ENCODE measurements around the gene CAMK2G.
"Not testable (repeated sequence)": the region's sequence is repeated elsewhere in the genome, so short reads cannot be mapped to it uniquely, and the experiment has no call there.

CAMK2G gene

DNA sequence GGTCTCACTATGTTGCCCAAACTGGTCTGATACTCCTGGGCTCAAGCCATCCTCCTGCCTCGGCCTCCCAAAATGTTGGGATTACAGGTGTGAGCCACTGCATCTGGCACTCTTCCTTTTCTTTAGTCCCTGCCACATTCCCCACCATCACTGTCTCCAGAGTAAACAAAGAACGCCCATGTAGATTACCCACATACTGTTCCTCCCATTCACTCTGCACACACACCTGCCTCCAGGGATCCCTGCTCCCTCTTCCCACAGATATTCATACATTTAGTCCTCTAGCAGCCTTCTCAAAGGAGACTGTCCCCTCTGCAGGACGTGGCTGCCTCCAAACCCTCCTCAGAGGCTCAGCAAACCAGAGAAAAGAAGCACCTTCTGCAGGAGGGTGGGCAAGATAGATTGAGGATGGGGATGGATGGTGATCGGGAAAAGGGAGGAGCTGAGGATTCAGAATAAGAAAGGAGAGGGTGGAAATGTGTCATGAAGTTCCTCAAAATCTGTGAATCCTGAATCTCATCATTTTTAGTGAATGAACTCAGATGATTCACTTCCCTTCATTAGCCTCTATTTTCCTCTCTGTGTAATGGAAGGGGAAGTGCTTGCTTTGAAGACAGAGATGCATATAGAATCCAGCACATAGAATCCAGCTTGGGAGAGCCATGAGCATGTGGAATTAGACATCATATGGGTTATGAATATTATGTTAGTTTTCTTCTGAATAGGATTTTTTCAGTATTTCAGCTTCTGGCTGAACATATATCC is 31.1 kb upstream of the CAMK2G start:
- DNase-seq (ENCODE audit: extremely low spot score, insufficient read length, low read depth) (no peak), FAIRE-seq (no peak)

DNA sequence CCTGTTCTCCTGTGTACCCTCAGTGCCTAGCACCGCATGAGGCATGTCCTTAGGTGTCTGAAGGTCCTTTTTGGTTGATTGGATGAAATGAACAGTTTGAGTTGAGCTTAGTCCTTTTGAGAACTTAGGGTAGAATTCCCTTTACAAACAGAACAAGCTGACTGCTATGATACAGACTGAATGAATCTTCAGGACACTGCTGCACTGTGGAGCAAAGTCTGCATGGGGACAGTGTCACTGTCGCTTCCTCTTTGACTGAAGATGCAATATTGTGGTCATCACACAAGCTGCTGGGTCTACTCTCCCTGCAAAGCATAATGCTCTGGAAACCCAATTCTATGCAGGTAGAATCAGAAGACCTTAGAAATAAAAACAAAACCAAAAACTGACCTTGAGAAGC is 28.0 kb upstream of the CAMK2G start:
- FAIRE-seq, result no peak
- no peak for DNase-seq (ENCODE audit: extremely low spot score, insufficient read length, low read depth)

DNA sequence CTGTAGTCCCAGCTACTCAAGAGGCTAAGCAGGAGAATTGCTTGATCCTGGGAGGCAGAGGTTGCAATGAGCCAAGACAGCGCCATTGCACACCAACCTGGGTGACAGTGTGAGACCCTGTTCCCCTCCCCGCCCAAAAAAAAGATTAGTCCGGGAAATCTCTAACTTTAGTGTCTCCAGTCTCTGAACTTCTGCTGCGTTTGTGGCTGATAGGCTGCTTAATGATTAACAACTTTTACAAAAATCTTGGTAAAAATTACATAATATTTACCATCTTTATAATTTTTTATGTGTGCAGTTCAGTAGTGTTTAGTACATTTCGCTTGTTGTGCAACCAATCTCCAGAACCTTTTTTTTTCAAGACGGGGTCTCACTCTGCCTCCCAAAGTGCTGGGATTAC is 26.9 kb upstream of the CAMK2G start:
- FAIRE-seq (no peak), DNase-seq (ENCODE audit: extremely low spot score, insufficient read length, low read depth) (no peak)

DNA sequence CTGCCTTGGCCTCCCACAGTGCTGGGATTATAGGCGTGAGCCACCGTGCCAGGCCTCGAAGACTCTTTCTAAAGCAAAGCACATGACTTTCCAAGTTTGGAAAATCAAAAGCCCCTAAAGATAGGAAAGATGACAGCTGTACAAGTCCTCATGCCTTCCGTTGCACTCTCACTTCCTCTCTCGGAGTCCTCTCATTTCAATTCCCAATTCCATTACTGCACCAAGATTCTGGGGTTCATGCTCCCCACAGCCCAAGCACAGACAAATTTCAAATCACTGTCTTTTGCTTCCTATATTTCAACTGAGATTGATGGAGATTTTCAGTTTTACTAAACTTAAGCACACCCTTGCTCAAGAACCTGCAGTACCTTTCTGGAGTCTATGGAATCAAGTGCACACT is 25.7 kb upstream of the CAMK2G start:
- DNase-seq (ENCODE audit: extremely low spot score, insufficient read length, low read depth), result no peak
- FAIRE-seq, result no peak

DNA sequence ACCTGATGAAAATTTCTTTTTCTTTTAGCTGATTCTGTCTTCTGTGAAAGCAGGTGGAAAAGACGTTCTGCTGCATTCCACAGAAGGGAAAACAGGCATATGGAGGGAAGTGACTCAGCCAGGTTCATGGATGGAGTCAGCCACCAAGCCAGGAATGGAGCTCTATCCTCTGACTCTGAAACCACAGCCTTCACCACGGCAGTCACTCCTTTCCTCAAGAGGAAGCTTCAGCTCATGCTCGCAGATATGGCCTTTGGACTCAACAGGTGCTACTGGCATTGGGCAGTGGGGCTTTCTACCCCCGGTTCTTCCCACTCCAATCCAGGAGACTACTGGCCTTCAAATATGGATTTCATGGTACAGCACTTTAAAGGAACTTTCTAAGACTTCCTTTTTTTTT is 25.1 kb upstream of the CAMK2G start:
- no peak for DNase-seq (ENCODE audit: extremely low spot score, insufficient read length, low read depth)
- no peak for FAIRE-seq

DNA sequence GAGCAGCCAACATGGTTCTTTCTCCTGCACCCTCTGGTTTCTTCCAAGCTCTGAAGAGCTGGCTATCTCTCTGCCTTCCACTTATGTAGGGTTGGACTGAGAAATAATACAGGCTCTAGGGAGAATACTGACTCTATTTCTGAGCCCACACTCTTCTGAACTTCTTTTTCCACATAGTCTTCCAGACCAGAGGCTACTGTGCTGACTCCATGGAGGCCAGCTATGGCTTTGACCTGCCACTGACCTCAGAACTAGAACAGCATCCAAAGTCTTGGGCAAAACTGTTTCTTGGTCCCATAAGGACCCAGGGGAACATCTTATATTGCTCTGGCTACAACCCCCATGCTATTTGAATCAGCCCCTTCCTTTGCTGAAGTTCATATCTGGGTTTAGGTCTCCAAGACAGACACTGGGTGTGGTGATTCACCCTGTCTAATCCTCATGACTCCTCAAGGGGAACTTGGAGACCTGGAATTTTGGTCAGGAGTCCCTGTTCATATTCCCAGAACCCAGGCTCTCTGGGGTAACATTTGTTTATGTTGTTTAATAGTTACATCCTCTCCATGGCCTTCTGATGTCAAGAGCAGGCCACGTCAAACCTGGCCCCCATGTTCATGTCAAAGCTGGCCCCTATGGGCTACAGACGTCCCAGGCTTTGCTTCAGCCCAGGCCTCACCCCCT is 24.5 kb upstream of the CAMK2G start:
- DNase-seq (ENCODE audit: extremely low spot score, insufficient read length, low read depth), result no peak

DNA sequence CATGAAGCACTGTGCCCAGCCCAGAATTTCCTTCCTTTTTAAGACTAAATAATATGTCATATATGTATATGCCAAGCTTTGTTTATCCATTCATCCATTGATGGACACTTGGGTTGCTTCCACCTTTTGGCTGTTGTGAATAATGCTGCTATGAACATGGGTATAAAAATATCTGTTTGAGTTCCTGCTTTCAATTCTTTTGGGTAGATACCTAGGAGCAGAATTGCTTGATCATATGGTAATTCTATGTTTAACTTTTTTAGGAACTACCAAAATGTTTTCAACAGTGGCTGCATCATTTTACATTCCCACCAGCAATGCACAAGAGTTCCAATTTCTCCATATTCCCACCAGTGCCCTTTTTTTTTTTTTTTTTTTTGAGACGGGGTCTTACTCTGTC is 23.3 kb upstream of the CAMK2G start:
- DNase-seq (ENCODE audit: extremely low spot score, insufficient read length, low read depth) (no peak), FAIRE-seq (no peak)

More for the DNA sequence above, 24.5 kb upstream of the CAMK2G start:
- FAIRE-seq, result no peak

DNA sequence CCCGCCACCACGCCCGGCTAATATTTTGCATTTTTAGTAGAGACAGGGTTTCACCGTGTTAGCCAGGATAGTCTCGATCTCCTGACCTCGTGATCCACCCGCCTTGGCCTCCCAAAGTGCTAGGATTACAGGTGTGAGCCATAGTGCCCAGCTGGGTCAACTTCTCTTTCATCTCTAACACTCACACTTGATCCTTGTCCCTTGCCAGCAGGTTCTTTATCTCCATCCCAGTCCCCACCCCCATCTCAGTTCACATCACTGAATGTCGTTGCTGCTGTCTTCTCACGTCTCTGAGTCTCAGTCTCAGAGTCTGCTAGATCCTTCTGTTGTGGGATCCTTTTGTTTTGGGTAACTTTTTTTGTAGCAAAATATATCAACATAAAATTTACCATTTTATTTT is 21.0 kb upstream of the CAMK2G start:
- not testable (repeated sequence) for DNase-seq (ENCODE audit: extremely low spot score, insufficient read length, low read depth); FAIRE-seq

DNA sequence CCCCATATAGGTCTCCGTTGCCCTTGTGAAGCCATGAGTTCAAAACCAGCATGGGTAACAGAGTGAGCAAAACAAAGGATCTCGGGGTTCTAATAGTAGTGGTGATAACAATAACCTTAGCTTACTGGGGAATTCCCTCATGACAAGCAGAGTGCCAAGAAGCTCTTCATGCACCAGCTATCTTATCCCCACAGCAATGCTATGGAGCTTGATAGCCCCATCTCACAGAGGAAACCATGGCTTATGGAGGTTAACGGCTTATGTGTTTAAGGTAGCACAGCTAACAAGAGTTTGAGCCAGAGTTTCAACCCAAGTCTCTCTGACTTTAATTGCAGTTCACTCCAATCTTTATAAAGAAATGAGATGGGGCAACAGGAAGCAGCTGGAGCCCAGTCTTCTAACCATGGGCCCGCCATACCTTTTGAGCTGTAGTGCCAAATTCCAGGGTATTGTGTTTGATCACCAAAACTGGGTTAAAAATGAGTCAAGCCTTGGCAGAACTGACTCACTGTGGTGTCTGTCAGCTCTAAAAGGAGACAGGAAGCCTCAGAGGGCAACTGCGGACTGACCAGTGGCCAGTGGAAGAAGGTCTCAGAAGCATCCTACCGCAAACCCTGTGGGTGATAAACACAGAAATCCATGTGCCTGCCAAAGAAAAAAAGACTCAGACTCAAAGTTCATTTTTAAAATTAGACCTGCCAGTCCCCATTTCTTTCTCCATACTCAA is 20.1 kb upstream of the CAMK2G start:
- DNase-seq (ENCODE audit: extremely low spot score, insufficient read length, low read depth), result no peak
- no peak for FAIRE-seq

DNA sequence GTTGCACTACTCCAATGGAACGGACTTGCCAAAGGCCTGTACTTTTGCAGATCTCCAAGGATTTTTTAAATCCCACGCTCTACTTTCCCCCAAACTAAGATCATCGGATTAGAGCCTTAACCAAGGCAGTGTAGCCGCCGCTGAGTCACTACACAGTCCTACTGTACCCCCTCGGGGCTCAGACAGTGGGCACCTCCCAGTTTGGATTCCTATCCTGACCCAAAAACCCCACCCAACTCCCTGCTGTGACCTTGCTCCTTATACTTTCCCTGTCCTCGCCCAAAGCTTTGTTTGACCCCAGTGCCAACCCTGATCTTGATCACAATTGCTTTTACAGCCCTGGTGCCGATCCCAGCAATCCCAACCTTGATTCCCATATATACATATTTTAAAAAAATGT is 19.1 kb upstream of the CAMK2G start:
- no peak for FAIRE-seq
- DNase-seq (ENCODE audit: extremely low spot score, insufficient read length, low read depth), result no peak

DNA sequence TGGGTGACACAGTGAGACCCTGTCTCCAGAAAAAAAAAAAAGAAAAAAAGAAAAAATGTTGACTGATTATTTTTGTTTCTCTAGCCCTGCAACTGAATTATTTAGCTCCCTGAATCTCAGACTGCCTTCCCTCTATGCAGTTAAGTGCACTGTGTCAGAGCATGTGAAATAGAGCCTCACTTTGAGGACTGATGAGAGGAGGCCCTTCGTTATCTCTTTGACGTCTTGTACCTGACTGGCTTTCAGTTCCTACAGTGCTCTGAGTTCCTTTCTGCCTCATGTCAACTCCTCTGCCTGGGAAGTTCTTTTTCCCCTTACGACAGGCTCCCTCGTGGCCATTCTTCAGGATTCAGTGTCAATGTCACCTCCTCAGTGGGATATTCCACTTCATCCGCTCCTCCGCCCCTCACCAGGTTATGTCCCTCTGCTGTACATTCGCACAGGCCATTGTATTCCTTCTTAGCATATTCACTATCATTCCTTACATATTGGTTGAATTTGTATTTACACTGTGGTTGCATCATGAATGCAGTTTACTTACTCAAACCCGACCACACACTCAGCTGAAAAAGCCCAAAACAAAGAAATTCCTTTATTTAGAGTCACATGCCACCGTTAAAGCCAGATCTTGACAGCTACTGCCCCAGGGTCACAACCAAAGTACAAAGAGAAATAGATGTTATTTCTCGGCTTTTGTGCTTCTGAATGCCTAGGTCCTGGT is 18.1 kb upstream of the CAMK2G start:
- DNase-seq (ENCODE audit: extremely low spot score, insufficient read length, low read depth), result no peak
- no peak for FAIRE-seq

DNA sequence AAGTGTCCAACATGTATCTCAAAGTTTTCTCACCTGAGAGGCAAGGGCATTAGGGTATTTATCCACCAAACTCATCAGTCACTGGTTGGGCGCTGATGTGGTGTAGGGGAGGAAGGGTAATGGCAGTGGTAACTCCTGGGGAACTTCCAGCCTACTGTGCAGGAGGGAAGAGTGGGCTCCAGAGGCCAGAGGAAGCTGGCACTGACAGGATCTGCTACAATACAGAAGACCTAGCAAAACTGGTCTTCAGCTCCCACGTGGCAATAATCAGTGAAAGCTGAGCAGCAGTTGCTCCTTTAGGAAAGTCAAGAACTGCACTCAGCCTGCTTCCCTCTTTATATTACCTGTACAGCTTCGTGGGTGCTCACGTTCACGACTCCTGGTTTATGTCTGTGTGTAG is 17.2 kb upstream of the CAMK2G start:
- DNase-seq (ENCODE audit: extremely low spot score, insufficient read length, low read depth) (no peak), FAIRE-seq (no peak)

DNA sequence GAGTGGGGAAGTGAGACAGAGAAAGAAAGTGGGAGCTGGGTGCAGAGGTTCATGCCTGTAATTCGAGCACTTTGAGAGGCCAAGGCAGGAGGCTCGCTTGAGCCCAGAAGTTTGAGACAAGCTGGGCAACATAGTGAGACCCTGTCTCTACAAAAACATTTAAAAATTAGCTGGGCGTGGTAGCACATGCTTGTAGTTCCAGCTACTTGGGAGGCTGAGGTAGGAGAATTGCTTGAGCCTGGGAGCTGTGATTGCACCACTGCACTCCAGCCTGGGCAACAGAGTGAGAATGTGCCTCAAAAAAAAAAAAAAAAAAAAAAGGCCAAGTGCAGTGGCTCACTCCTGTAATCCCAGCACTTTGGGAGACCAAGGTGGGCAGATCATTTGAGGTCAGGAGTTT is 16.5 kb upstream of the CAMK2G start:
- FAIRE-seq; DNase-seq (ENCODE audit: extremely low spot score, insufficient read length, low read depth): not testable (repeated sequence)

DNA sequence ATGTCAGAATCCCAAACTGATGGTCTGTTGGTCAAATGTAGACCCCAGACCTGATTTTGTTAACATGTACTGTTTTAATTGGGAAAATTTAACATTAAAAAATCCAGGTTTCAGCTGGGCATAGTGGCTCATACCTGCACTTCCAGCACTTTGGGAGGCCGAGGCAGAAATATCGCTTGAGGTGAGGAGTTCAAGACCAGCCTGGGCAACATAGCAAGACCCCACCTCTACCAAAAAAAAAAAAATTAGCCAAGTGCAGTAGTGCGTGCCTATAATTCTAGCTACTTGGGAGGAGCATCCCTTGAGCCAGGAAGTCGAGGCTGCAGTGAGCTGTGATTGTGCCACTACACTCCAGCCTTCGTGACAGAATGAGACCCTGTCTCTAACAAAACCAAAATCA is 15.9 kb upstream of the CAMK2G start:
- no peak for DNase-seq (ENCODE audit: extremely low spot score, insufficient read length, low read depth)
- no peak for FAIRE-seq

DNA sequence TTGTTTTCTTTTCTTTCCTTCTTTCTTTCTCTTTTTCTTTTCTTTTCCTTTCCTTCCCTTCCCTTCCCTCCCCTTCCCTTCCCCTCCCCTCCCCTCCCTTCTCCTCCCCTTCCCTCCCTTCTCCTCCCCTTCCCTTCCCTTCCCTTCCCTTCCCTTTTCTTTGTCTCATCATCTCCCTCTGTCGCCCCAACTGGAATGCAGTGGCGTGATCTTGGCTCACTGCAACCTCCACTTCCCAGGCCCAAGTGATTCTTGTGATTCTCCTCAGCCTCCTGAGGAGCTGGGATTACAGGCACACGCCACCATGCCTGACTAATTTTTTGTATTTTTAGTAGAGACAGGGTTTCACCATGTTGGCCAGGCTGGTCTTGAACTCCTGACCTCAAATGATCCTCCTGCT is 15.1 kb upstream of the CAMK2G start:
- not testable (repeated sequence) for FAIRE-seq; DNase-seq (ENCODE audit: extremely low spot score, insufficient read length, low read depth)

DNA sequence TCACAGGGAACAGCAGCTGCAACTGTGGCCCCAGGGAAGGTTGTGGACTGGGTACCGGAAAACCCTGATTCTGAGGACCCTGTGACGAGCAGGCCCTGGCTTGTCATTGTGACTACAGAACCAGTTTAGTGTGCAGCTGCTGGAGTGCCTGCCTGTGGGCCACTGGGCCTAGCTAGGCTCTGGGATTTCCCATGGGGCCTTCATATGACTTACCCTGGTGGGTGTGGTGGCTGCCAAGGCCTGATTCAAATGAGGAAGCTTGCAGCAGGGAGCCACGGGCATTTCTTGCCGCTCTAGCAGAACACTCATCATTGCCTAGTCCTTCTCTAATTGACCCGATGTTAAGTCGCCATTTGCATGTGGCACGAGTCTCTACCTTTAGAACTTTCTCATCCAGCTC is 14.7 kb upstream of the CAMK2G start:
- FAIRE-seq, result peak; percentile 9
- DNase-seq (ENCODE audit: extremely low spot score, insufficient read length, low read depth), result no peak

DNA sequence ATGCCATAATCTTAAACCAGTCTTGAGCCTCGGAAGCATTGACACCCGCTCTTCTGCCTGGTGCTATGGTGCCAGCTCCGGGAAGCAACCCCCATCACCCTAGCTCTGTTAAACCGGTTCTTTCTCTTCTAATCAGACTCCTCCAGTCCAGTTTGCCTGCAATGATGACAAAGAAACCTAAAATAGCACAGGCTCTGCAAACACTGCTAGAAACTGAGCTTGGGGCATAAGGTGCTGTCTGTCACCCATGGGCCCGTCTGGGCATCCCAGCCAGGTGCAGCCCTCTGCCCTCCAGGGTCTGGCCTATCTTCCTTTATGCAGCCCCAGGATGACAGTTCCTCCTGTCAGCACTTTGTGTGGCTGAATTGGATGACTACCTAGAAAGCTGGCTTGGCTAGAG is 14.2 kb upstream of the CAMK2G start:
- no peak for DNase-seq (ENCODE audit: extremely low spot score, insufficient read length, low read depth)
- FAIRE-seq, result no peak

DNA sequence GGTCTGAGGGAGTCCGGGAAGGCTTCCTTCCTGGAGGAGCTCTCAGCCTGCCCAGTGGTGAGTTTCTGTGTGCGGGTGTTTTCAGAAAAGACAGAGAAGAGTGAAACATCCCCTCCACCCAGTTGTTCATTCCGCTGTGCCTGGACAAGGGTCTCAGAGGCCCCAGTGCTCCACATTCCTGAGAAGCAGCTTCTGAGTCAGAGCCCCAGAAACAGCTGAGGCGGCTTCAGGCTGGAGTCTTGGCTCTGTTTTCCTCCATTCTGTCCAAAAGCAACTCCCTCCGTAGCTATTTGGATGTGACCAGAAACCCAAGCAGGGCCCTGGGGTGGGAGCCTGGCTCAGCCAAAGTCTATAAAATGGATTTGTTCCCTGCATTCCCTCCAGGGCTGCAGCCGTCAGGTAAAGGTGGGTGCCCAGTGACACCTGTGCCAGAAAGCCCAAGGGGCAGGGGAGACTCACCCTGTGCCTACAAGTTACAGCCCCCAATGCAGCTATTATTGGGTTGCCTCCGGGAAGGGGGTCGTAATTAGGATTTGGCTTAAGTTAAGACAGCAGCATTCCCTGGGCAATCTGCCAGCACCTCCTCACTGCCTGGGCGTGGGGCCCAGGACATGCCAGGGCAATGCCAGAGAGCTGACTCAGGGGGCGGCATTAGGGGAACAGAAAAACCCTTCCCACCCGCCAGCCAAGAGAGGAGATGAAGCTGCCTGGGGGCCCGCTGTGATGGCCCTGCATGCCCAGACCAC is 13.1 kb upstream of the CAMK2G start:
- DNase-seq (ENCODE audit: extremely low spot score, insufficient read length, low read depth) (no peak), FAIRE-seq (no peak)

DNA sequence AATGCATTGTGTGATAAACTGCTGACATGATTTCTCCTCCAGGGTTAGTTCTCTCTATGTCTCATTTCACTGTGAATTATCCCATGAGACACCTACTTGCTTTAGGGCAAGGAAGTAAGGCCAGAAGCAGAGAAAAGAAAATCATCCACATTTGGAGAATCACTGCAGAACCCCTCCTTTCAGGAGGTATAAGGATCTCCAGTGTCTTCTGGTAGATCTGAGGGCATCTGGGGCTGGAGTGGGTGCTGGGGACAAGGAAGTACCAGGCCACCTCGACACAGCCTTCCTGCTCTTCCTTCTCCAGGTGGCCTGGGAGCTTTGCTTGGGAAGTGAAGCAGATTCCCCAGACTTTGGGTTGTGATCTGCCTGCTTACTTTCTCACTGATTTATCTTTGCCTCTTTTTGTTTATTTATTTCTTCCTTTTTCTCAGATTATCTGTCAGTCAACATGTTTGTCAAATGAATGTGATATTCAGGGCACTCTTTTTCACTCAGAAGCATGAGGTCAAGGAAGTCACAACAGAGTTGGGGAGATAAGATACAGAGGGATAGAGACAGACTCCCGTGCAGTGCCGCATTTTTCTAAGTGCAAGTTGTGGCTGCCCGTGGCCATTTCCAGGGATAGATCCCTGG is 12.4 kb upstream of the CAMK2G start:
- no peak for FAIRE-seq
- DNase-seq (ENCODE audit: extremely low spot score, insufficient read length, low read depth), result no peak
